ENCODE results near the gene ADAMTSL1.

The ADAMTSL1 gene

DNA sequence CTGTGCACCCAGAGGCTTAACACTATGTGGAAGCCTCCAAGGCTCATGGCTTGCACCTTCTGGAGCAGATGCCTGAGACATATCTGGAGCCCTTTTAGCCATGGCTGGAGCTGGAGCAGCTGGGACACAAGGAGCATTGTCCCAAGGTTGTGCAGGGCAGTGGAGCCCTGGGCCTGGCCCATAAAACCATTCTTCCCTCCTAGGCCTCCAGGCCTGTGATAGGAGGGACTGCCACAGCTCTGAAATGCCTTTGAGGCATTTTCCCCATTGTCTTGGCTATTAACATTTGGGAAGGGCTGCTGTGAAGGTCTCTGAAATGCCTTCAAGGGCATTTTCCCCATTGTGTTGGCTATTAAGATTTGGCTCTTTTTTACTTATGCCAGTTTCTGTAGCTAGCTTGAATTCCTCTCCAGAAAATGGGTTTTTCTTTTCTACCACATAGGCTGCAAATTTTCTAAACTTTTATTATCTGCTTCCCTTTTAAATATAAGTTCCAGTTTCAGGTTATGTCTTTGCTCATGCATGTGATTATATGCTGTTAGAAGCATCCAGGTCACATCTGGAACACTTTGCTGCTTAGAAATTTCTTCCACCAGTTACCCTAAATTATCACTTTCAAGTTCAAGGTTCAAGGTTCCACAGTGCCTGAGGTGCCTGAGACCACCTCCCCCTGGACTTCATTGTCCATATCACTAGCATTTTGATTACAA is 221.2 kb downstream of the ADAMTSL1 start:
- DNase-seq (ENCODE audit: low spot score): no peak
- CTCF ChIA-PET: no interaction called here

DNA sequence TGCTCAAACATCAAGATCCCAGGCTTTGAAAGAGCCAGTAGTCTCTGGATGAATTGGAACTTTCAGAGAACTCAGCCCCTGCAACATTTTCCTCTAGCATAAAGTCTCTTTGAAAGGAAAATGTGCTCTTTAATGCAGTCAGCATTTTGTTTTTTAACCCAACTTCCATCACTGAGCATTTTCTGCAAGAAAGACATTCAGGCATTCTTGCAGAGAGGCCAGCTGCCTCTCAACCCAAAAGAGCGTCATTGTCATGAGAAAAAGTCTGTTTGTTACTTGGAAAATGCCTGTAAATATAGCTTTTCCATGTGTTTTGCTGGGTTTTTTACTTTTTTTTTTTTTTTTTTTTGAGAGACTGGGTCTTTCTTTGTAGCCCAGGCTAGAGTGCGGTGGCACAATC is 225.0 kb downstream of the ADAMTSL1 start:
- no peak for DNase-seq (ENCODE audit: low spot score)
- CTCF ChIA-PET: no interaction called here
- no peak overlapping the region for H3K27ac ChIP-seq
- TF ChIP-seq, protein P1, sequence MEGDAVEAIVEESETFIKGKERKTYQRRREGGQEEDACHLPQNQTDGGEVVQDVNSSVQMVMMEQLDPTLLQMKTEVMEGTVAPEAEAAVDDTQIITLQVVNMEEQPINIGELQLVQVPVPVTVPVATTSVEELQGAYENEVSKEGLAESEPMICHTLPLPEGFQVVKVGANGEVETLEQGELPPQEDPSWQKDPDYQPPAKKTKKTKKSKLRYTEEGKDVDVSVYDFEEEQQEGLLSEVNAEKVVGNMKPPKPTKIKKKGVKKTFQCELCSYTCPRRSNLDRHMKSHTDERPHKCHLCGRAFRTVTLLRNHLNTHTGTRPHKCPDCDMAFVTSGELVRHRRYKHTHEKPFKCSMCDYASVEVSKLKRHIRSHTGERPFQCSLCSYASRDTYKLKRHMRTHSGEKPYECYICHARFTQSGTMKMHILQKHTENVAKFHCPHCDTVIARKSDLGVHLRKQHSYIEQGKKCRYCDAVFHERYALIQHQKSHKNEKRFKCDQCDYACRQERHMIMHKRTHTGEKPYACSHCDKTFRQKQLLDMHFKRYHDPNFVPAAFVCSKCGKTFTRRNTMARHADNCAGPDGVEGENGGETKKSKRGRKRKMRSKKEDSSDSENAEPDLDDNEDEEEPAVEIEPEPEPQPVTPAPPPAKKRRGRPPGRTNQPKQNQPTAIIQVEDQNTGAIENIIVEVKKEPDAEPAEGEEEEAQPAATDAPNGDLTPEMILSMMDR (conservative IDR thresholded peaks at IDR 0.05; ENCODE audit: low read depth): no peak
- POLR2A ChIA-PET (ENCODE audit: low non-redundant PET): no interaction called here

More for the DNA sequence above, 221.2 kb downstream of the ADAMTSL1 start:
- H3K27ac ChIP-seq: no peak overlapping the region
- POLR2A ChIA-PET (ENCODE audit: low non-redundant PET): no interaction called here
- TF ChIP-seq, protein P1 (conservative IDR thresholded peaks at IDR 0.05; ENCODE audit: low read depth): no peak

DNA sequence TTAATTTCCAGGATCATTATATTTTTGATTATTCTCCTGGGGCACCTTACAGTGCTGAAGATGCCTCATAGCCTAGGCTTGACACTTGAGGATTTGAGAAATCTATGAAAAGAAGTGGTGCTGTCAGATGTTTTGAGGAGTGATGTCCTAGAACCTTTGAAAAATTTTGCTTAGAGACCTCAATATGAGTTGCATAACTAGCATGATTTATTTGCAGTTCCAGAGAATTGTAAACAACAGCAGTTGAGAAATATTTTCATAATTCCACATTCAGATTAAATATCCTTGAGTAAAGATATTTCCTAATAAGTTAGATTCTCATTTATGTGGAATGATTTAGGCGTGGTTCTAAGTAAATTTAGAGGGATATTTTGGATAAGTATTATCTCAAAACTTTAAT is 225.8 kb downstream of the ADAMTSL1 start:
- POLR2A ChIA-PET (ENCODE audit: low non-redundant PET): no interaction called here
- DNase-seq (ENCODE audit: low spot score): no peak
- H3K27ac ChIP-seq: no peak overlapping the region
- TF ChIP-seq, protein P1 (conservative IDR thresholded peaks at IDR 0.05; ENCODE audit: low read depth): no peak
- CTCF ChIA-PET: no interaction called here

DNA sequence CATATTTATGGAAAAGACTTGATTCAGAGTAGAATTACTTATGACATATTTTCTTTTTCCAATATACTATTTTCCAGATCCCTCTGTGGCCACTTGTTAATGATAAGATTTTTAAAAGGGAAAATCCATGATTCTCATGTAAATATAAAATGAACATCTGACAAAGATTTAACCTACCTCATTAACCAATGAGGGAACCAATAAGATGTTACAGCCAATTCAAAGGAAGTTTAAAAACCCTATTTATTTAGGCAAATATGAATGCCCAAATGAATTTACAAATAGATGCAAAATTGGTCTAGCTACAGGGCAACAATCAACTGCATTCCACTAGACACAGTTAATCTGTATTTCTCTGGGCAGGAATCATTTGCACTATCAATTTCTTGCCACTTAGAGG is 226.8 kb downstream of the ADAMTSL1 start:
- ChIA-PET POLR2A (ENCODE audit: low non-redundant PET) (no interaction called here), CTCF (interaction anchor here (0.6 kb wide), 1 partner anchor 1597 kb away, joined by 5 read pairs; no protein-coding TSS in a partner anchor)
- TF ChIP-seq, protein P1 (conservative IDR thresholded peaks at IDR 0.05; ENCODE audit: low read depth): no peak
- H3K27ac ChIP-seq: no peak overlapping the region
- DNase-seq (ENCODE audit: low spot score): no peak

DNA sequence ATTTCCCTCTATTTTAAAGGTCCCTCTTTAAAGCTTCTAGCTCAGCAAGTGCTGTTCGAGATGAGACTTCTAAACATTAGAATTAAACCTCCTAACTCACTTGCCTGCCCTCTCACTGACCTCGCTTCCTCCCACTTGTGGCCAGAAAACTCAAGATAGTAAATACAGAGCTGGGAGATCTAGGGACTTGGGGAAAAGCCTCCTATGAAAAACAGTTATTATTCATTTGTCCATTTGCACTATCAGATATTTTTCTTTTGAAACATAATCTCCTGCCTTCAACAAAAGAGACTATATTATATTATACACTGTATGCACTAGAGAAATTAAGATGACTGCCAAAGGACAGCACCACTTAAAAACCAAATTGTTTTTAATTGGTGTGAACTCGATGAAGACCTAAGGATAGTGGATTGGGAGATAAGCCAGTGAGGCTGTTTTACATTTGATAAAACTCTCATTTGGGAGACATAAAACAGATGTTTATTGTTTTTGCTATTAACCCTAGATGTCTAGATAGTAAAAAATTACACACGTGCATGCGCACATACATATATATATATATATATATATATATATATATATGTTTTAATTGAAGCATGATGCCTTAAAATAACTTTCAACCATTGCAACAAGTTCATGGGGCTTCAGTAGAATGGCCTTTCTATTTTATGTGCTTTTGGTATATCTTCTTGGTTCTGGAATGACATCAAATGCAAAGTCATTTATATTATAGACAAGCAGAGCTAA is 229.4 kb downstream of the ADAMTSL1 start:
- no peak for DNase-seq (ENCODE audit: low spot score)
- TF ChIP-seq, protein P1 (conservative IDR thresholded peaks at IDR 0.05; ENCODE audit: low read depth): no peak
- ChIA-PET POLR2A (ENCODE audit: low non-redundant PET) (no interaction called here), CTCF (no interaction called here)
- H3K27ac ChIP-seq: no peak overlapping the region

DNA sequence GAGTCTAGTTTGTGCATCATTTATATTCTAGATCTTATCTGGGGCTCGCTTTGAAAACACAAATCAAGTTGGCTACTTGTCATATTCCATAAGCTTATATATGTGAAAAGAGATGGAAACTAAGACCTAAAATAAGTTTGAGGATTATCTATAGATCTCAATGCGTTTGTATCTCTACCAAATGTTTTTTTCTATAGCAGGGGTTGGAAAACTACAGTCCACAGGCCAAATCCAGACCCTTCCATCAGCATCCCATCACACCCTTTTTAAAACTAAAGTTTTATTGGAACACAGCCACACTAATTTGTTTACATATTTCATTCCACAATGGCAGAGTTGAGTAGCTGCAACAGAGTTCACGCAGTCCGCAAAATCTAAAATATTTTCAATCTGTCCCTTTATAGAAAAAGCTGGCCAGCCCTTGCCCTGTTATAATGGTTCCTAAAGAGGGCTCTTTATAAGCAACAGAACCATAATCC is 230.0 kb downstream of the ADAMTSL1 start:
- POLR2A ChIA-PET (ENCODE audit: low non-redundant PET): no interaction called here
- H3K27ac ChIP-seq: no peak overlapping the region
- CTCF ChIA-PET: no interaction called here
- DNase-seq (ENCODE audit: low spot score): no peak
- TF ChIP-seq, protein P1 (conservative IDR thresholded peaks at IDR 0.05; ENCODE audit: low read depth): no peak

Data from RWPE1 (cell line).